Naive thymus-derived CD4-positive, alpha-beta T cell (primary cell): ENCODE data around the gene EPN3. TPM values are rescaled to one million over a fixed set of nuclear protein-coding genes. Genes with fewer than 3 reads are reported as not detected.

ENCODE experiments used
- ATAC-seq: fragments of 150-1000 bp; cut with Tn5 transposase; 2 replicates; pipeline ENCODE4 v1.10.0; 2021; ENCODE audit warnings: mild to moderate bottlenecking, moderate library complexity
- CTCF ChIA-PET: fragments of 350-600 bp; sonication (Branson Sonifier 250); formaldehyde crosslinking; loops from one replicate; lab custom pipeline; 2021; ENCODE audit warnings: antibody characterized with exemption; lab: Charles Lee
- POLR2A ChIA-PET: fragments of 350-600 bp; sonication (Branson Sonifier 250); formaldehyde crosslinking; loops from one replicate; lab custom pipeline; 2021; ENCODE audit warnings: antibody characterized with exemption, inconsistent platforms; lab: Charles Lee
- DNase-seq, 9 donors: peaks; one replicate each; pipeline versions ENCODE4 v3.0.0 to v3.0.0-alpha.2; 2020 to 2022; ENCODE audit warnings: mixed read lengths in 1 of 9
- H3K27ac ChIP-seq: one replicate; pipeline ENCODE4 v1.7.0; 2013; ENCODE audit warnings: mild to moderate bottlenecking, low read depth, low read length, moderate library complexity
- H3K27me3 ChIP-seq, 2 donors: one replicate each; pipeline ENCODE4 v1.7.0; 2013; ENCODE audit warnings: low read length in 2 of 2, mild to moderate bottlenecking in 2 of 2, moderate library complexity in 2 of 2; ENCODE audit not compliant: control insufficient read depth in 2 of 2, insufficient read depth in 2 of 2
- H3K36me3 ChIP-seq, 3 experiments: 1 replicate in 2 of 3; 2 replicates in 1 of 3; pipeline ENCODE4 v1.7.0; 2013; ENCODE audit warnings: low read length in 3 of 3, mild to moderate bottlenecking in 3 of 3, moderate library complexity in 1 of 3; ENCODE audit not compliant: insufficient read depth in 3 of 3, control insufficient read depth in 2 of 3
- H3K4me1 ChIP-seq, 2 donors: one replicate each; pipeline ENCODE4 v1.7.0; 2013; ENCODE audit warnings: low read length in 2 of 2, mild to moderate bottlenecking in 2 of 2, moderate library complexity in 1 of 2; ENCODE audit not compliant: control insufficient read depth in 2 of 2, insufficient read depth in 2 of 2
- H3K4me3 ChIP-seq: 2 replicates; pipeline ENCODE4 v1.7.0; 2013; ENCODE audit warnings: mild to moderate bottlenecking, low read length
- H3K9me3 ChIP-seq, 3 experiments: 1 replicate in 2 of 3; 2 replicates in 1 of 3; pipeline ENCODE4 v1.7.0; 2013; ENCODE audit warnings: low read length in 3 of 3; ENCODE audit not compliant: control insufficient read depth in 2 of 3
- H3K27ac Mint-ChIP-seq, 9 donors: one replicate each; pipeline ENCODE4 v1.8.0; 2020 to 2022; ENCODE audit warnings: mixed read lengths in 9 of 9, mild to moderate bottlenecking in 8 of 9, moderate library complexity in 5 of 9, inconsistent platforms in 2 of 9
- H3K27me3 Mint-ChIP-seq, 5 donors: one replicate each; pipeline ENCODE4 v1.8.0; 2021 to 2022; ENCODE audit warnings: mixed read lengths in 5 of 5, mild to moderate bottlenecking in 1 of 5
- H3K36me3 Mint-ChIP-seq, 5 donors: one replicate each; pipeline ENCODE4 v1.8.0; 2020 to 2022; ENCODE audit warnings: mixed read lengths in 5 of 5, mild to moderate bottlenecking in 3 of 5, inconsistent platforms in 1 of 5
- H3K4me1 Mint-ChIP-seq, 7 donors: one replicate each; pipeline ENCODE4 v1.8.0; 2020 to 2022; ENCODE audit warnings: mixed read lengths in 7 of 7, mild to moderate bottlenecking in 3 of 7, inconsistent platforms in 1 of 7
- H3K4me3 Mint-ChIP-seq, 10 donors: one replicate each; pipeline ENCODE4 v1.8.0; 2020 to 2022; ENCODE audit warnings: mild to moderate bottlenecking in 10 of 10, mixed read lengths in 10 of 10, moderate library complexity in 6 of 10, inconsistent platforms in 2 of 10
- H3K9me3 Mint-ChIP-seq, 11 donors: one replicate each; pipeline ENCODE4 v1.8.0; 2020 to 2022; ENCODE audit warnings: mixed read lengths in 11 of 11, mild to moderate bottlenecking in 4 of 11, inconsistent platforms in 1 of 11, moderate library complexity in 1 of 11
- intact Hi-C, 2 donors: fragments of 100-400 bp; cut with micrococcal nuclease; formaldehyde crosslinking; loops; one replicate each; pipeline ENCODE4 v1.15.1; 2023
- polyA plus RNA-seq, 2 donors: library from polyadenylated mRNA; unstranded; fragments of 300-500 nt; fragmentation: Illumina TruSeq; gene quantifications; one replicate each; pipeline ENCODE4 v1.2.3, GENCODE V29; 2021
- total RNA-seq, 6 experiments: library from RNA in 5 of 6; stranded (reverse) in 5 of 6; gene quantifications; 1 replicate in 5 of 6; 2 replicates in 1 of 6; pipeline ENCODE4 v1.2.3 and lab custom pipeline; 2021 to 2026

EPN3 gene
- total and polyA plus RNA-seq, 7 experiments from 2014 or later, result not detected

DNA sequence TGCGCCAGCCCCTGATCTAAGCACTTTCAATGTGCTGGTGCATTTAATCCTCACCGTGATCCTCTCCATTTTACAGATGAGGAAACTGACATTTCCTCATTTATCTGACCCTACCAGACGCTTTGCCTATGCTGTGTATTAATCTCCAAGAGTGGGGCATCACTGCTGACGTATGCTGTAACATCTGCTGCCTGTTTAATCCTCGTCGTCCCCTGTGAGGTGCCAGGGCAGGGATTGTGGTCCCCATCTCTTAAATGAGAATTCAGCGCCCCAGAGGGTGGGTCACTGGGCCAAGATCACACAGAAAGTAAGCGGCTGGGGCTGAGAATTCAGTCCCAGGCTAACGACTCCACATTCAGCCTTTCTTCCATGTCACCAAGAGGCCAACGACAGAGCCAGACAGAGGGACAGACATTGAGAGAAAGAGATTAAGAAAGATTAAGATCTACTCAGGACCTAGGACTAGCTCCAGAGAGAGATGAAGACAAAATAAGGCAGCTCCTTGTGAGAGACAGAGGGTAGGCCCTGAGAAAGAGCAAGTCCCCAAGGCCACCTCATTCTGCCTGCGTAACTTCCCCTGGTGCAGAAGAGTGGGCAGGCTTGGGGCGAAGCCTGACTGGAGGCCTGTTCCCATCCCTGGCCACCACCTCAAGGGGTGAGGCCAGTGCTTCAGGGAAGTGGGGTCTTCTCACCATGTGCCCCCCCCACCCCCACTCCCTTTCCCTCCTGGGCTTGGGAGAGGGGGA lies 41.5 kb downstream of the EPN3 start:
- intact Hi-C loops, result no loop called here
- no peaks in the 10 kb centered on the region for H3K27me3 ChIP-seq
- no peak for ATAC-seq
- no peaks in the 10 kb centered on the region for H3K4me1 ChIP-seq
- H3K36me3 Mint-ChIP-seq, result no peaks in the 10 kb centered on the region
- DNase-seq, result no peak
- no peaks in the 10 kb centered on the region for H3K36me3 ChIP-seq
- peaks cover 0 to 4% (median 0%) of the 10 kb centered on the region in 7 donors for H3K4me1 Mint-ChIP-seq
- peaks cover 0 to 17% (median 5%) of the 10 kb centered on the region in 5 donors for H3K27me3 Mint-ChIP-seq
- no peaks in the 10 kb centered on the region for H3K9me3 ChIP-seq
- H3K27ac ChIP-seq, result no peak overlapping the region
- ChIA-PET CTCF (no interaction called here), POLR2A (no interaction called here)
- peak overlapping the region in 1 of 9 donors; percentile 12 for H3K27ac Mint-ChIP-seq
- H3K4me3 ChIP-seq, result no peak overlapping the region
- no peak overlapping the region for H3K4me3 Mint-ChIP-seq
- H3K9me3 Mint-ChIP-seq, result peaks cover 0 to 2% (median 0%) of the 10 kb centered on the region in 11 donors

DNA sequence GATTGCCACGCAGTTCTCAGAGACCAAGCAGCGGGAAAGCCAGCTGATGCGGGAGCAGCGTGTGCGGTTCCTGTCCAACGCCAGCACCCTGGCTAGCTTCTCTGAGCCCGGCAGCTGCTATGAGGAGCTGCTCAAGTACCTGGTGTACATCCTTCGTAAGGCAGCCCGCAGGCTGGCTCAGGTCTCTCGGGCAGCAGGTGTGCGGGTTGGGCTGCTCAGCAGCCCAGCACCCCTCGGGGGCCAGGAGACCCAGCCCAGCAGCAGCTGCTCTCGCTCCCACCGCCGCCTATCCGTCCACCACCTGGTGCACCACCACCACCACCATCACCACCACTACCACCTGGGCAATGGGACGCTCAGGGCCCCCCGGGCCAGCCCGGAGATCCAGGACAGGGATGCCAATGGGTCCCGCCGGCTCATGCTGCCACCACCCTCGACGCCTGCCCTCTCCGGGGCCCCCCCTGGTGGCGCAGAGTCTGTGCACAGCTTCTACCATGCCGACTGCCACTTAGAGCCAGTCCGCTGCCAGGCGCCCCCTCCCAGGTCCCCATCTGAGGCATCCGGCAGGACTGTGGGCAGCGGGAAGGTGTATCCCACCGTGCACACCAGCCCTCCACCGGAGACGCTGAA lies 43.2 kb downstream of the EPN3 start:
- peaks cover 0 to 2% (median 0%) of the 10 kb centered on the region in 11 donors for H3K9me3 Mint-ChIP-seq
- no peaks in the 10 kb centered on the region for H3K36me3 ChIP-seq
- peaks cover 0 to 4% (median 0%) of the 10 kb centered on the region in 7 donors for H3K4me1 Mint-ChIP-seq
- no peak overlapping the region for H3K27ac ChIP-seq
- no peaks in the 10 kb centered on the region for H3K36me3 Mint-ChIP-seq
- H3K4me3 ChIP-seq, result no peak overlapping the region
- no peak overlapping the region for H3K4me3 Mint-ChIP-seq
- no peaks in the 10 kb centered on the region for H3K27me3 ChIP-seq
- no peak overlapping the region for H3K27ac Mint-ChIP-seq
- intact Hi-C loops, result no loop called here
- H3K27me3 Mint-ChIP-seq, result peaks cover 0 to 13% (median 9%) of the 10 kb centered on the region in 5 donors
- H3K4me1 ChIP-seq, result no peaks in the 10 kb centered on the region
- ChIA-PET CTCF (interaction anchor here (1.0 kb wide), 1 partner anchor 61 kb away, joined by 3 read pairs; no protein-coding TSS in a partner anchor), POLR2A (no interaction called here)
- no peak for ATAC-seq
- no peaks in the 10 kb centered on the region for H3K9me3 ChIP-seq
- DNase-seq, result no peak

DNA sequence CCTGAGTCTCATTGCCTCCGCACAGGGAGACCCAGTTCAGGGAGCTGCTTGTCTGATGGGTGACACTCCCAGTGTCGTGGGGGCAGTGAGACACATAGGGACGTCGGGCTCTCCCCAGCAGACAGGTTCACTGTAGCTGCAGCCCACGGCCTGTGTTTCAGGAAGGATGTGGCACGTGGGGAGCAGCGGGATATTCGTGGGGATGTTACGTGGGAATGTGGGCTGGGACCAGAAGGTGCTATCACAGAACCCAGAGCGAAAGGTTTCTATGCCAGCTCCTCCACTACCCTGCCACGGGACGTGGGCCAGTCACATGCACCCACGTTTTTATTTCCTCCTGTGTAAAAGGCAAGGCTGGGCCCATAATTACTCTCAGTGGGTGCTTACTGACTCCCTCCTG lies 44.3 kb downstream of the EPN3 start:
- Mint-ChIP-seq H3K36me3 (no peaks in the 10 kb centered on the region), H3K27me3 (peaks cover 0 to 13% (median 9%) of the 10 kb centered on the region in 5 donors), H3K4me1 (peaks cover 0 to 3% (median 0%) of the 10 kb centered on the region in 7 donors), H3K9me3 (peaks cover 0 to 2% (median 0%) of the 10 kb centered on the region in 11 donors), H3K4me3 (no peak overlapping the region), H3K27ac (no peak overlapping the region)
- Histone ChIP-seq H3K4me1 (no peaks in the 10 kb centered on the region), H3K4me3 (no peak overlapping the region), H3K27ac (no peak overlapping the region), H3K27me3 (no peaks in the 10 kb centered on the region), H3K9me3 (no peaks in the 10 kb centered on the region), H3K36me3 (no peaks in the 10 kb centered on the region)
- DNase-seq (no peak), ATAC-seq (no peak)
- ChIA-PET CTCF (no interaction called here), POLR2A (no interaction called here)
- intact Hi-C loops, result no loop called here

GRCh38 chr17:50577451-50577954 lies 45.0 kb downstream of the EPN3 start:
- Mint-ChIP-seq H3K27me3 (peaks cover 3 to 13% (median 9%) of the 10 kb centered on the region in 5 donors), H3K4me3 (no peak overlapping the region), H3K36me3 (no peaks in the 10 kb centered on the region), H3K4me1 (peaks cover 0 to 2% (median 0%) of the 10 kb centered on the region in 7 donors), H3K9me3 (peaks cover 0 to 2% (median 0%) of the 10 kb centered on the region in 11 donors), H3K27ac (no peak overlapping the region)
- H3K36me3 ChIP-seq, result no peaks in the 10 kb centered on the region
- no peaks in the 10 kb centered on the region for H3K27me3 ChIP-seq
- CTCF ChIA-PET, result no interaction called here
- no peak overlapping the region for H3K27ac ChIP-seq
- no peak for DNase-seq
- no peak overlapping the region for H3K4me3 ChIP-seq
- intact Hi-C loops, result no loop called here
- POLR2A ChIA-PET, result no interaction called here
- no peak for ATAC-seq
- H3K9me3 ChIP-seq, result no peaks in the 10 kb centered on the region
- H3K4me1 ChIP-seq, result no peaks in the 10 kb centered on the region

GRCh38 chr17:50578173-50578572 lies 45.6 kb downstream of the EPN3 start:
- no peaks in the 10 kb centered on the region for H3K9me3 ChIP-seq
- H3K27me3 ChIP-seq, result no peaks in the 10 kb centered on the region
- CTCF ChIA-PET, result no interaction called here
- Mint-ChIP-seq H3K27me3 (peaks cover 6 to 16% (median 9%) of the 10 kb centered on the region in 5 donors), H3K4me3 (no peak overlapping the region), H3K36me3 (no peaks in the 10 kb centered on the region), H3K9me3 (peaks cover 0 to 2% (median 0%) of the 10 kb centered on the region in 11 donors), H3K4me1 (peaks cover 0 to 2% (median 0%) of the 10 kb centered on the region in 7 donors), H3K27ac (no peak overlapping the region)
- H3K4me1 ChIP-seq, result no peaks in the 10 kb centered on the region
- no peak overlapping the region for H3K4me3 ChIP-seq
- intact Hi-C loops, result no loop called here
- no peaks in the 10 kb centered on the region for H3K36me3 ChIP-seq
- no peak overlapping the region for H3K27ac ChIP-seq
- POLR2A ChIA-PET, result no interaction called here
- DNase-seq (no peak), ATAC-seq (no peak)

GRCh38 chr17:50579399-50579798 lies 46.9 kb downstream of the EPN3 start:
- Mint-ChIP-seq H3K27me3 (peaks cover 6 to 26% (median 13%) of the 10 kb centered on the region in 5 donors), H3K4me3 (no peak overlapping the region), H3K9me3 (peaks cover 0 to 2% (median 0%) of the 10 kb centered on the region in 11 donors), H3K27ac (no peak overlapping the region), H3K36me3 (no peaks in the 10 kb centered on the region), H3K4me1 (peaks cover 0 to 2% (median 0%) of the 10 kb centered on the region in 7 donors)
- POLR2A ChIA-PET, result no interaction called here
- H3K4me1 ChIP-seq, result no peaks in the 10 kb centered on the region
- no peaks in the 10 kb centered on the region for H3K36me3 ChIP-seq
- CTCF ChIA-PET, result no interaction called here
- no peak for DNase-seq
- H3K27me3 ChIP-seq, result no peaks in the 10 kb centered on the region
- no peak overlapping the region for H3K4me3 ChIP-seq
- no peak for ATAC-seq
- H3K9me3 ChIP-seq, result no peaks in the 10 kb centered on the region
- H3K27ac ChIP-seq, result no peak overlapping the region
- intact Hi-C loops, result no loop called here
